NCI-H446 treated with DMSO at 0.1 percent for 48 hours (cell line): ENCODE data around the gene C14orf132.
A peak's percentile ranks its signal among the peaks of the same experiment; 100 is the strongest.
"Not testable (repeated sequence)": the region's sequence is repeated elsewhere in the genome, so short reads cannot be mapped to it uniquely, and the experiment has no call there.

Source experiments
- DNase-seq: peaks from one replicate; lab custom pipeline; 2025; lab: John Stamatoyannopoulos, UW

Gene C14orf132

GRCh38 chr14:96059519-96060135 is 20.5 kb downstream of the C14orf132 start:
- DNase-seq: no peak

GRCh38 chr14:96060186-96060933 is 21.2 kb downstream of the C14orf132 start:
- DNase-seq: no peak

GRCh38 chr14:96062010-96062409 is 22.8 kb downstream of the C14orf132 start:
- no peak for DNase-seq

GRCh38 chr14:96062506-96062905 is 23.3 kb downstream of the C14orf132 start:
- DNase-seq: no peak

GRCh38 chr14:96064866-96065265 is 25.7 kb downstream of the C14orf132 start:
- no peak for DNase-seq

GRCh38 chr14:96065661-96066459 is 26.7 kb downstream of the C14orf132 start:
- DNase-seq: no peak

GRCh38 chr14:96066976-96067375 is 27.8 kb downstream of the C14orf132 start:
- DNase-seq: no peak

- DNase-seq: no peak
These were observed 29.1 kb downstream of the C14orf132 start for GRCh38 chr14:96067985-96068930.

GRCh38 chr14:96069421-96069820 is 30.3 kb downstream of the C14orf132 start:
- no peak for DNase-seq

GRCh38 chr14:96071561-96071960 is 32.4 kb downstream of the C14orf132 start:
- no peak for DNase-seq

GRCh38 chr14:96072076-96072475 is 32.9 kb downstream of the C14orf132 start:
- DNase-seq: no peak

GRCh38 chr14:96072746-96073145 is 33.6 kb downstream of the C14orf132 start:
- DNase-seq: no peak

- DNase-seq: not testable (repeated sequence)
These were observed 34.3 kb downstream of the C14orf132 start for GRCh38 chr14:96073260-96074039.

GRCh38 chr14:96077983-96078624 is 38.9 kb downstream of the C14orf132 start:
- peak; percentile 87 for DNase-seq

- DNase-seq: no peak
These were observed 39.5 kb downstream of the C14orf132 start for GRCh38 chr14:96078625-96079016.

GRCh38 chr14:96079066-96079465 is 39.9 kb downstream of the C14orf132 start:
- no peak for DNase-seq

- no peak for DNase-seq
These were observed 41.4 kb downstream of the C14orf132 start for GRCh38 chr14:96080571-96080970.

- DNase-seq: no peak
These were observed 42.1 kb downstream of the C14orf132 start for GRCh38 chr14:96081224-96081623.

- DNase-seq: no peak
These were observed 42.7 kb downstream of the C14orf132 start for GRCh38 chr14:96081767-96082400.
